Trophoblast cell (in vitro differentiated cells and primary cell): Measurements from ENCODE around the gene ATXN1.

Experiments
- DNase-seq, 2 donors: peaks; one replicate each; pipeline ENCODE4 v3.0.0-alpha.2; 2016
- H2AFZ ChIP-seq: 2 replicates; pipeline ENCODE4 v1.6.1; 2013; ENCODE audit warnings: low read length, moderate library complexity, mild to moderate bottlenecking; ENCODE audit not compliant: insufficient read depth, poor library complexity
- H2AK5ac ChIP-seq: 2 replicates; pipeline ENCODE4 v1.6.1; 2013; ENCODE audit warnings: mild to moderate bottlenecking, low read length
- H2BK120ac ChIP-seq: 2 replicates; pipeline ENCODE4 v1.6.1; 2013; ENCODE audit warnings: low read length, mild to moderate bottlenecking, moderate library complexity; ENCODE audit not compliant: insufficient read depth, poor library complexity
- H2BK12ac ChIP-seq: 2 replicates; pipeline ENCODE4 v1.6.1; 2013; ENCODE audit warnings: mild to moderate bottlenecking, low read length, moderate library complexity
- H2BK5ac ChIP-seq: 2 replicates; pipeline ENCODE4 v1.6.1; 2013; ENCODE audit warnings: low read length, low read depth, moderate library complexity, mild to moderate bottlenecking; ENCODE audit not compliant: poor library complexity
- H3K14ac ChIP-seq: 2 replicates; pipeline ENCODE4 v1.6.1; 2013; ENCODE audit warnings: mild to moderate bottlenecking, low read length
- H3K18ac ChIP-seq: 2 replicates; pipeline ENCODE4 v1.6.1; 2013; ENCODE audit warnings: mild to moderate bottlenecking, low read length
- H3K23ac ChIP-seq: 2 replicates; pipeline ENCODE4 v1.6.1; 2013; ENCODE audit warnings: low read length
- H3K27ac ChIP-seq: 2 replicates; pipeline ENCODE4 v1.5.1; 2013; ENCODE audit warnings: low read depth, mild to moderate bottlenecking, inconsistent platforms, low read length, moderate library complexity
- H3K27me3 ChIP-seq: 2 replicates; pipeline ENCODE4 v1.6.1; 2013; ENCODE audit warnings: inconsistent platforms, mild to moderate bottlenecking, low read length, moderate library complexity; ENCODE audit not compliant: insufficient read depth
- H3K36me3 ChIP-seq, 2 experiments: 1 replicate in 1 of 2; 2 replicates in 1 of 2; pipeline ENCODE4 v1.6.1; 2013; ENCODE audit warnings: low read length in 2 of 2, mild to moderate bottlenecking in 2 of 2, moderate library complexity in 1 of 2; ENCODE audit not compliant: insufficient read depth in 2 of 2, control insufficient read depth in 1 of 2
- H3K4ac ChIP-seq: 2 replicates; pipeline ENCODE4 v1.6.1; 2013; ENCODE audit warnings: low read depth, mild to moderate bottlenecking, low read length, moderate library complexity
- H3K4me1 ChIP-seq, 2 experiments: 1 replicate in 1 of 2; 2 replicates in 1 of 2; pipeline ENCODE4 v1.6.1; 2013; ENCODE audit warnings: low read length in 2 of 2, mild to moderate bottlenecking in 2 of 2, moderate library complexity in 1 of 2; ENCODE audit not compliant: insufficient read depth in 2 of 2, control insufficient read depth in 1 of 2
- H3K4me2 ChIP-seq: 2 replicates; pipeline ENCODE4 v1.6.1; 2013; ENCODE audit warnings: inconsistent platforms, mild to moderate bottlenecking, low read length, moderate library complexity
- H3K4me3 ChIP-seq: 2 replicates; pipeline ENCODE4 v1.5.1; 2013; ENCODE audit warnings: mild to moderate bottlenecking, low read depth, low read length, inconsistent platforms
- H3K79me1 ChIP-seq: one replicate; pipeline ENCODE4 v1.6.1; 2013; ENCODE audit warnings: low read length
- H3K79me2 ChIP-seq: 2 replicates; pipeline ENCODE4 v1.6.1; 2013; ENCODE audit warnings: low read length, mild to moderate bottlenecking; ENCODE audit not compliant: control insufficient read depth, insufficient read depth, poor library complexity
- H3K9ac ChIP-seq: 2 replicates; pipeline ENCODE4 v1.6.1; 2013; ENCODE audit warnings: mild to moderate bottlenecking, low read length
- H3K9me3 ChIP-seq: 2 replicates; pipeline ENCODE4 v1.6.1; 2013; ENCODE audit warnings: low read depth, mild to moderate bottlenecking, control low read depth, inconsistent platforms, low read length; ENCODE audit not compliant: insufficient read depth
- H4K12ac ChIP-seq: 2 replicates; pipeline ENCODE4 v1.6.1; 2013; ENCODE audit warnings: low read depth, mild to moderate bottlenecking, low read length, moderate library complexity
- H4K8ac ChIP-seq: 2 replicates; pipeline ENCODE4 v1.6.1; 2013; ENCODE audit warnings: low read depth, mild to moderate bottlenecking, low read length, moderate library complexity
- H4K91ac ChIP-seq: one replicate; pipeline ENCODE4 v1.6.1; 2013; ENCODE audit warnings: low read depth, mild to moderate bottlenecking, low read length, moderate library complexity
- WGBS: extraction: QIAGEN DNeasy Blood & Tissue Kit; methylation state at CpG from one replicate; pipeline ENCODE4 v1.1.7; 2013; ENCODE audit warnings: missing lambda C conversion rate; ENCODE audit not compliant: insufficient read length, insufficient coverage; ENCODE audit errors: extremely low coverage; 5-methylcytosine and 5-hydroxymethylcytosine counted together

The ATXN1 gene

GRCh38 chr6:16737925-16738324, 23.3 kb downstream of the ATXN1 start:
- no peak overlapping the region for H3K4me3 ChIP-seq

GRCh38 chr6:16736856-16737775, 24.1 kb downstream of the ATXN1 start:
- H3K23ac ChIP-seq, result no peak overlapping the region
- peaks cover 0 to 4% of the 10 kb centered on the region in 2 experiments for H3K36me3 ChIP-seq
- no peak overlapping the region for H4K8ac ChIP-seq
- H2BK12ac ChIP-seq, result no peak overlapping the region
- no peaks in the 10 kb centered on the region for H3K9me3 ChIP-seq
- no peak overlapping the region for H2BK120ac ChIP-seq
- H3K4me1 ChIP-seq, result peaks cover 6 to 8% of the 10 kb centered on the region in 2 experiments
- no peak overlapping the region for H2AK5ac ChIP-seq
- H3K18ac ChIP-seq, result no peak overlapping the region
- H3K27ac ChIP-seq, result no peak overlapping the region
- H2AFZ ChIP-seq, result no peak overlapping the region
- H4K91ac ChIP-seq, result no peak overlapping the region
- no peak overlapping the region for H3K9ac ChIP-seq
- H3K27me3 ChIP-seq, result no peaks in the 10 kb centered on the region
- no peak overlapping the region for H3K4me2 ChIP-seq
- no peak overlapping the region for H3K4ac ChIP-seq
- H3K79me2 ChIP-seq, result no peaks in the 10 kb centered on the region
- no peak overlapping the region for H4K12ac ChIP-seq
- H3K14ac ChIP-seq, result no peak overlapping the region
- H3K79me1 ChIP-seq, result peaks cover 2% of the 10 kb centered on the region
- no peak overlapping the region for H2BK5ac ChIP-seq
- no CpG with 5 or more reads among the region's 5 CpGs for WGBS
- H3K4me3 ChIP-seq, result no peak overlapping the region
- DNase-seq, result no peak

More at GRCh38 chr6:16737925-16738324, 23.3 kb downstream of the ATXN1 start:
- Histone ChIP-seq H2AK5ac (no peak overlapping the region), H3K27ac (no peak overlapping the region), H3K18ac (no peak overlapping the region), H4K8ac (no peak overlapping the region), H3K9ac (no peak overlapping the region), H2AFZ (no peak overlapping the region), H3K9me3 (no peaks in the 10 kb centered on the region), H3K14ac (no peak overlapping the region), H3K4ac (no peak overlapping the region), H3K27me3 (no peaks in the 10 kb centered on the region), H3K36me3 (peaks cover 2 to 4% of the 10 kb centered on the region in 2 experiments), H4K91ac (no peak overlapping the region), H3K79me1 (peaks cover 2% of the 10 kb centered on the region), H2BK5ac (no peak overlapping the region), H2BK120ac (no peak overlapping the region), H3K4me1 (peaks cover 11 to 13% of the 10 kb centered on the region in 2 experiments), H3K23ac (no peak overlapping the region), H4K12ac (no peak overlapping the region), H3K79me2 (no peaks in the 10 kb centered on the region), H2BK12ac (no peak overlapping the region), H3K4me2 (no peak overlapping the region)
- WGBS, result no CpG with 5 or more reads among the region's 5 CpGs
- no peak for DNase-seq

GRCh38 chr6:16735014-16735413, 26.2 kb downstream of the ATXN1 start:
- Histone ChIP-seq H3K18ac (no peak overlapping the region), H3K79me1 (no peaks in the 10 kb centered on the region), H3K4ac (no peak overlapping the region)

GRCh38 chr6:16733085-16733484, 28.2 kb downstream of the ATXN1 start:
- no peak overlapping the region for H4K8ac ChIP-seq
- H3K4ac ChIP-seq, result no peak overlapping the region
- no peak for DNase-seq
- no peaks in the 10 kb centered on the region for H3K9me3 ChIP-seq
- H3K9ac ChIP-seq, result no peak overlapping the region
- no peak overlapping the region for H2BK5ac ChIP-seq
- no peak overlapping the region for H2BK120ac ChIP-seq
- H3K23ac ChIP-seq, result no peak overlapping the region
- no peak overlapping the region for H3K27ac ChIP-seq
- H3K27me3 ChIP-seq, result no peaks in the 10 kb centered on the region
- no peaks in the 10 kb centered on the region for H3K79me2 ChIP-seq
- H3K36me3 ChIP-seq, result no peaks in the 10 kb centered on the region
- no peak overlapping the region for H4K91ac ChIP-seq
- no peak overlapping the region for H3K4me2 ChIP-seq
- H3K18ac ChIP-seq, result no peak overlapping the region
- WGBS, result no CpG with 5 or more reads among the region's 6 CpGs
- no peaks in the 10 kb centered on the region for H3K4me1 ChIP-seq
- no peak overlapping the region for H2BK12ac ChIP-seq
- H4K12ac ChIP-seq, result no peak overlapping the region
- H2AK5ac ChIP-seq, result no peak overlapping the region
- H3K79me1 ChIP-seq, result no peaks in the 10 kb centered on the region
- H2AFZ ChIP-seq, result no peak overlapping the region
- H3K4me3 ChIP-seq, result no peak overlapping the region
- H3K14ac ChIP-seq, result no peak overlapping the region

More at GRCh38 chr6:16735014-16735413, 26.2 kb downstream of the ATXN1 start:
- Histone ChIP-seq H3K4me2 (no peak overlapping the region), H2BK5ac (no peak overlapping the region), H3K9me3 (no peaks in the 10 kb centered on the region), H3K9ac (no peak overlapping the region), H2AK5ac (no peak overlapping the region), H2BK120ac (no peak overlapping the region), H3K27me3 (no peaks in the 10 kb centered on the region), H4K91ac (no peak overlapping the region), H3K4me1 (peaks cover 5% of the 10 kb centered on the region in 2 experiments), H2AFZ (no peak overlapping the region), H3K14ac (no peak overlapping the region), H2BK12ac (no peak overlapping the region), H3K79me2 (no peaks in the 10 kb centered on the region), H4K12ac (no peak overlapping the region), H3K4me3 (no peak overlapping the region), H3K23ac (no peak overlapping the region), H3K36me3 (peaks cover 0 to 4% of the 10 kb centered on the region in 2 experiments), H4K8ac (no peak overlapping the region), H3K27ac (no peak overlapping the region)
- WGBS, result no CpG with 5 or more reads among the region's 2 CpGs
- DNase-seq, result no peak
